Measurements from ENCODE around the gene CDH23.

The CDH23 gene

DNA sequence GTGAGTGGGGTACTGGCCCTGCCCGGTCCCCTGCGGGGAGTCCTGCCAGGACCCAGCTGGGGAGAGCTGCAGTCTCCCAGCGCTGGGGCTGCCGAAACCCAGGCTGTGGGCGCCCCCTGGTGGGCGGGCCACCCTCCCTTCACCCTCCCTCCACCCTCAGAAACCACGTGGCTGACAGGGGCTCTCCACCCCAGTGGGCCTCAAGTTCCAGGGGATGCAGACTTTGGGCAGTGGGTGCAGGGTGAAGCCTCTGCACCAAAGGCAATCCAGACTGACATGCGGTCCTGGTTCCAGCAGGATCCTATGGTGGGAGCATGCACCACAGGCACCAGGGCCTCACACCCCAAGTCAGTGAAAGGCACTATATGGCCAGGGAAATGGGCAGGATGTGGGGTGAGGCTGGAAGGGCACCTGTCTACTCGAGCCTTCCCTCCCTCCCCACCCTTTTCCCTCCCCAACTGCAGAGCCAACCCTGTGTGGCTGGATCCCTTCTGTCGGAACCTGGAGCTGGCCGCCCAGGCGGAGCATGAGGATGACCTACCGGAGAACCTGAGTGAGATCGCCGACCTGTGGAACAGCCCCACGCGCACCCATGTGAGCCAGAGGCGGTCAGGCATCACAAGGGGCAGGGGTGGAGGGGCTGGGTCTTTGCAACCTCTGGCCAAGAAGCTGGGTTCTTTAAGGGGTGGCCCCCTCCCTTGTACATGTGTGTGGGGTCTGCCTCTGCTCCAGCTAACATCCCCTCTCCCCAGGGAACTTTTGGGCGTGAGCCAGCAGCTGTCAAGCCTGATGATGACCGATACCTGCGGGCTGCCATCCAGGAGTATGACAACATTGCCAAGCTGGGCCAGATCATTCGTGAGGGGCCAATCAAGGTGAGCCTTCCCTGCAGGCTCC lies 415.5 kb downstream of the CDH23 start:
- no peak for TF ChIP-seq JUND (IDR thresholded peaks at IDR 0.05; ENCODE audit: low read depth)
- peak in 1 of 2 experiments; percentile 17 for DNase-seq (ENCODE audit: low read depth in 1 of 2, low spot score in 1 of 2)
- in situ Hi-C loops (cut with HindIII; ENCODE audit: low pct_unique_long_range_greater_than_20kb, low sequenced_read_pairs), result no loop called here

- TF ChIP-seq JUND (IDR thresholded peaks at IDR 0.05; ENCODE audit: low read depth), result no peak
- in situ Hi-C loops (cut with HindIII; ENCODE audit: low pct_unique_long_range_greater_than_20kb, low sequenced_read_pairs), result no loop called here
- no peak for DNase-seq (ENCODE audit: low read depth in 1 of 2, low spot score in 1 of 2)
Observed at GRCh38 chr10:71812913-71813590, 416.3 kb downstream of the CDH23 start.

- no peak for TF ChIP-seq JUND (IDR thresholded peaks at IDR 0.05; ENCODE audit: low read depth)
- in situ Hi-C loops (cut with HindIII; ENCODE audit: low pct_unique_long_range_greater_than_20kb, low sequenced_read_pairs), result no loop called here
- DNase-seq (ENCODE audit: low read depth in 1 of 2, low spot score in 1 of 2), result no peak
Observed at GRCh38 chr10:71814922-71815411, 418.2 kb downstream of the CDH23 start.

GRCh38 chr10:71815515-71816130 lies 418.9 kb downstream of the CDH23 start:
- no peak for DNase-seq (ENCODE audit: low read depth in 1 of 2, low spot score in 1 of 2)
- in situ Hi-C loops (cut with HindIII; ENCODE audit: low pct_unique_long_range_greater_than_20kb, low sequenced_read_pairs), result no loop called here

GRCh38 chr10:71816421-71816851 lies 419.7 kb downstream of the CDH23 start:
- TF ChIP-seq JUND (IDR thresholded peaks at IDR 0.05; ENCODE audit: low read depth), result no peak
- DNase-seq (ENCODE audit: low read depth in 1 of 2, low spot score in 1 of 2), result no peak
- in situ Hi-C loops (cut with HindIII; ENCODE audit: low pct_unique_long_range_greater_than_20kb, low sequenced_read_pairs), result no loop called here

More at GRCh38 chr10:71815515-71816130, 418.9 kb downstream of the CDH23 start:
- TF ChIP-seq JUND (IDR thresholded peaks at IDR 0.05; ENCODE audit: low read depth), result no peak

- in situ Hi-C loops (cut with HindIII; ENCODE audit: low pct_unique_long_range_greater_than_20kb, low sequenced_read_pairs), result no loop called here
- TF ChIP-seq JUND (IDR thresholded peaks at IDR 0.05; ENCODE audit: low read depth), result no peak
Observed at GRCh38 chr10:71816936-71817618, 420.4 kb downstream of the CDH23 start.

GRCh38 chr10:71817831-71818655 lies 421.3 kb downstream of the CDH23 start:
- DNase-seq (ENCODE audit: low read depth in 1 of 2, low spot score in 1 of 2), result no peak
- in situ Hi-C loops (cut with HindIII; ENCODE audit: low pct_unique_long_range_greater_than_20kb, low sequenced_read_pairs), result no loop called here

More at GRCh38 chr10:71816936-71817618, 420.4 kb downstream of the CDH23 start:
- no peak for DNase-seq (ENCODE audit: low read depth in 1 of 2, low spot score in 1 of 2)

GRCh38 chr10:71818674-71819260 lies 422.0 kb downstream of the CDH23 start:
- in situ Hi-C loops (cut with HindIII; ENCODE audit: low pct_unique_long_range_greater_than_20kb, low sequenced_read_pairs), result no loop called here
- TF ChIP-seq JUND (IDR thresholded peaks at IDR 0.05; ENCODE audit: low read depth), result no peak
- no peak for DNase-seq (ENCODE audit: low read depth in 1 of 2, low spot score in 1 of 2)

More at GRCh38 chr10:71817831-71818655, 421.3 kb downstream of the CDH23 start:
- TF ChIP-seq JUND (IDR thresholded peaks at IDR 0.05; ENCODE audit: low read depth), result no peak

DNA sequence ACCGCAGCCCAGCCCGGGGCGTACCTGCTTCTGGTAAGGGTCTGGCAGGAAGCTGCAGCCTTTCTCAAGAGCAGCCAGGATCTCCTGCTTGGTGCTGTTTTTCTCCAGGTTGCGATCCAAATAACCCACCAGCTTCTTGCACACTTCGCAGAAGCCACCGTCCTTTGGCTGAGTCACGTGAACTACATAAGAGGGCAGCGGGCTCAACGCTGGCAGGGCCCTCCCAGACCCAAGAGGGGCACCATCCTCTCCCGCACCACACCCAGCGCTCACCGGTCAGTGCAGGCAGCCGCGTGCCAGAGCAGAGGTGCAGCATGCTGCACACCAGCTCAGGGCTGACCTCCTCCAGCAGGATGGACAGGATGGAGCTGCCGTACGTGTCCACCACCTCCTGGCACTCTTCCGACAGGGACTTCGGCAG lies 422.7 kb downstream of the CDH23 start:
- DNase-seq (ENCODE audit: low read depth in 1 of 2, low spot score in 1 of 2), result no peak
- no peak for TF ChIP-seq JUND (IDR thresholded peaks at IDR 0.05; ENCODE audit: low read depth)
- in situ Hi-C loops (cut with HindIII; ENCODE audit: low pct_unique_long_range_greater_than_20kb, low sequenced_read_pairs), result no loop called here

DNA sequence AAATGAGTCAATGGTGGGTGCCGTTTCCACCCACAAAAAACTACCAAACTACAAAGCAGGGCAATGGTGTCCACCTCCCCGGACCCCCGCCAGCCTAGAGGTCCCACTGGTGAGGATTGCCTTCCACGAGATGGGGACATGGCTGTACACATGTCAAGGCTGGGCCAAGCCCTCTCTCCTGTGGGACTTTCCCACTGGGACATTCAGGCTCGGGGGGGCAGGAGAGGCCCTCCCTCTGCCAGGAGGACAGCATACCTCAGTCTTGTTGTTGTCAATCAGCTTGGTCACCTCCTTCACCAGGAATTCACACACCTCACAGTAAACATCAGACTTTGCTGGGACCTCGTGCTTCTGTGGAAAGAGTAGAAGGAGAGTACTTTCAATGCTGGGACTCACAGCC lies 423.3 kb downstream of the CDH23 start:
- in situ Hi-C loops (cut with HindIII; ENCODE audit: low pct_unique_long_range_greater_than_20kb, low sequenced_read_pairs), result no loop called here
- no peak for DNase-seq (ENCODE audit: low read depth in 1 of 2, low spot score in 1 of 2)
- no peak for TF ChIP-seq JUND (IDR thresholded peaks at IDR 0.05; ENCODE audit: low read depth)

DNA sequence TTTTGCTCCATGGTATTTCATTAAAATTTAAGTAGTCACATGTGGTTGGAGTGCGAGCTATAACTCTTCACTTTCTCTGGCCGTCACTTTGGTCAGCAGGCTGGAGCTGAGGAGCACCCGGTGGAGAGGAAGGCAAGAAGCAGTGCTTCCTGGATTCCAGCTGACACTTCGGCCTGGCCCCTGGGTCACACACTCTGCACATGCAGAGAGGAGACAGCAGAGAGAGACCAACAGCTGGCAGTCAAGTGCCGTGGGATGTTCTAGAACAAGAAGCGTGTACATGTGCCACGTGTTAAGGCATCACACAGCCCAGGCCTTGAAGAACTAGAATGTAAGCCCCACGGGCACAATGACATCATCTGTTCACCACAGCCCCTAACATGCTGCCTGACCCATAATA lies 424.2 kb downstream of the CDH23 start:
- in situ Hi-C loops (cut with HindIII; ENCODE audit: low pct_unique_long_range_greater_than_20kb, low sequenced_read_pairs), result no loop called here
- DNase-seq (ENCODE audit: low read depth in 1 of 2, low spot score in 1 of 2), result no peak
- TF ChIP-seq JUND (IDR thresholded peaks at IDR 0.05; ENCODE audit: low read depth), result no peak

Measured in T47D (cell line).